ENCODE results near the gene SULT1A2.

GRCh38 chr16:28616636-28617035 lies 19.8 kb upstream of the SULT1A2 start:
- TF ChIP-seq POLR2A (IDR thresholded peaks at IDR 0.05; ENCODE audit: low read length): no peak
- no peak for TF ChIP-seq GATA1 (IDR thresholded peaks at IDR 0.05; ENCODE audit: low read depth, low read length)
